H1 (cell line): ENCODE data around the gene HECTD1. TPM values are rescaled to one million over a fixed set of nuclear protein-coding genes. Genes with fewer than 3 reads are reported as not detected.

ENCODE experiments used
- CTCF ChIA-PET: fragments of 300-600 bp; sonication (Branson Sonifier 250); formaldehyde crosslinking; loops from one replicate; lab custom pipeline; 2021; ENCODE audit not compliant: partially characterized antibody; lab: Charles Lee
- POLR2A ChIA-PET: fragments of 300-600 bp; sonication (Branson Sonifier 250); formaldehyde crosslinking; loops from one replicate; lab custom pipeline; 2021; ENCODE audit warnings: inconsistent platforms; ENCODE audit not compliant: partially characterized antibody; lab: Charles Lee
- DNase-seq, 2 experiments: peaks; one replicate each; pipeline versions ENCODE4 v3.0.0 to v3.0.0-alpha.2; 2010 to 2022; ENCODE audit warnings: low spot score in 2 of 2, low read depth in 1 of 2, mixed read lengths in 1 of 2
- FAIRE-seq: peaks from 2 replicates; lab custom pipeline; 2011; peaks lifted over from hg19 to GRCh38; lab: Jason Lieb, UNC
- H2AFZ ChIP-seq: 2 replicates; pipeline ENCODE4 v1.8.1; 2012; ENCODE audit warnings: low read length, inconsistent platforms
- H2AK5ac ChIP-seq: 2 replicates; pipeline ENCODE4 v1.6.1; 2013; ENCODE audit warnings: low read depth, low read length
- H2BK120ac ChIP-seq: replicated peaks from 2 replicates; pipeline ENCODE3; 2013; ENCODE audit warnings: low read depth, low read length, inconsistent platforms
- H2BK12ac ChIP-seq: 2 replicates; pipeline ENCODE4 v1.6.1; 2013; ENCODE audit warnings: low read depth, low read length
- H2BK15ac ChIP-seq: 2 replicates; pipeline ENCODE4 v1.6.1; 2013; ENCODE audit warnings: low read length
- H2BK20ac ChIP-seq: 2 replicates; pipeline ENCODE4 v1.6.1; 2013; ENCODE audit warnings: low read length
- H2BK5ac ChIP-seq: 2 replicates; pipeline ENCODE4 v1.6.1; 2013; ENCODE audit warnings: low read depth, low read length
- H3K14ac ChIP-seq: 2 replicates; pipeline ENCODE4 v1.6.1; 2013; ENCODE audit warnings: inconsistent platforms; ENCODE audit not compliant: insufficient read length
- H3K18ac ChIP-seq: 2 replicates; pipeline ENCODE4 v1.6.1; 2013; ENCODE audit warnings: low read length; ENCODE audit errors: extremely low read depth
- H3K23ac ChIP-seq: 2 replicates; pipeline ENCODE4 v1.6.1; 2013; ENCODE audit warnings: inconsistent platforms; ENCODE audit not compliant: insufficient read length
- H3K23me2 ChIP-seq: 2 replicates; pipeline ENCODE4 v1.6.1; 2013; ENCODE audit warnings: low read depth, low read length
- H3K27ac ChIP-seq: 2 replicates; pipeline ENCODE4 v1.6.1; 2011; ENCODE audit warnings: low read depth, low read length, inconsistent platforms
- H3K27me3 ChIP-seq, 4 experiments: replicated peaks in 1 of 4; 1 replicate in 1 of 4; 2 replicates in 3 of 4; pipeline versions ENCODE4 v1.6.1 to v1.8.1; 2011 to 2013; ENCODE audit warnings: low read length in 3 of 4, mild to moderate bottlenecking in 3 of 4, inconsistent platforms in 2 of 4, mixed read lengths in 2 of 4, moderate library complexity in 1 of 4; ENCODE audit not compliant: control insufficient read depth in 3 of 4, insufficient read depth in 3 of 4; ENCODE audit errors: extremely low read depth in 1 of 4
- H3K36me3 ChIP-seq, 4 experiments: 2 replicates each; pipeline versions ENCODE4 v1.6.1 to v1.8.1; 2011 to 2013; ENCODE audit warnings: mild to moderate bottlenecking in 4 of 4, low read length in 3 of 4, moderate library complexity in 2 of 4, control low read depth in 1 of 4, inconsistent platforms in 1 of 4; ENCODE audit not compliant: insufficient read depth in 4 of 4, control insufficient read depth in 2 of 4
- H3K4ac ChIP-seq: replicated peaks from 2 replicates; pipeline ENCODE3; 2013; ENCODE audit warnings: low read length, low read depth, mixed read lengths, inconsistent platforms; ENCODE audit not compliant: insufficient read length
- H3K4me1 ChIP-seq, 4 experiments: replicated peaks in 1 of 4; 1 replicate in 1 of 4; 2 replicates in 3 of 4; pipeline versions ENCODE4 v1.6.1 to v1.8.1; 2011 to 2013; ENCODE audit warnings: low read length in 3 of 4, inconsistent platforms in 2 of 4, mixed read lengths in 1 of 4; ENCODE audit not compliant: insufficient read depth in 4 of 4, control insufficient read depth in 3 of 4
- H3K4me2 ChIP-seq, 2 experiments: 2 replicates each; pipeline versions ENCODE4 v1.6.1 to v1.8.1; 2011 to 2013; ENCODE audit warnings: low read depth in 2 of 2, low read length in 2 of 2, control low read depth in 1 of 2, inconsistent platforms in 1 of 2, mild to moderate bottlenecking in 1 of 2; ENCODE audit not compliant: insufficient read depth in 1 of 2
- H3K4me3 ChIP-seq, 4 experiments: fragments of 200-600, 300-600 bp in 1 of 4; sonication (generic), shearing (Covaris generic), sonication (Bioruptor Twin) in 1 of 4; 2 replicates each; pipeline versions ENCODE4 v1.5.1 to v1.8.1; 2011 to 2016; ENCODE audit warnings: low read length in 4 of 4, low read depth in 3 of 4, control low read depth in 2 of 4, inconsistent platforms in 2 of 4, mild to moderate bottlenecking in 2 of 4, mixed read lengths in 1 of 4, moderate library complexity in 1 of 4; ENCODE audit not compliant: insufficient read depth in 2 of 4; ENCODE audit errors: extremely low read depth in 1 of 4
- H3K56ac ChIP-seq: replicated peaks from 2 replicates; pipeline ENCODE3; 2013; ENCODE audit warnings: low read depth, mild to moderate bottlenecking, mixed read lengths, low read length, inconsistent platforms; ENCODE audit not compliant: insufficient read length
- H3K79me1 ChIP-seq: 2 replicates; pipeline ENCODE4 v1.6.1; 2013; ENCODE audit warnings: low read depth, low read length, control low read depth
- H3K79me2 ChIP-seq, 2 experiments: 2 replicates each; pipeline versions ENCODE4 v1.6.1 to v1.8.1; 2012 to 2013; ENCODE audit warnings: low read length in 2 of 2, mild to moderate bottlenecking in 2 of 2, inconsistent platforms in 1 of 2; ENCODE audit not compliant: insufficient read depth in 2 of 2, control insufficient read depth in 1 of 2
- H3K9ac ChIP-seq, 4 experiments: replicated peaks in 1 of 4; 1 replicate in 1 of 4; 2 replicates in 3 of 4; pipeline versions ENCODE4 v1.6.1 to v1.8.1; 2011 to 2013; ENCODE audit warnings: low read depth in 3 of 4, low read length in 3 of 4, control low read depth in 2 of 4, mild to moderate bottlenecking in 2 of 4, moderate library complexity in 2 of 4, inconsistent platforms in 1 of 4; ENCODE audit errors: extremely low read depth in 1 of 4
- H3K9me3 ChIP-seq, 2 experiments: 2 replicates each; pipeline versions ENCODE4 v1.6.1 to v1.8.1; 2012 to 2013; ENCODE audit warnings: mild to moderate bottlenecking in 2 of 2, moderate library complexity in 2 of 2, control low read depth in 1 of 2, inconsistent platforms in 1 of 2, low read depth in 1 of 2, low read length in 1 of 2, mixed read lengths in 1 of 2; ENCODE audit not compliant: insufficient read depth in 2 of 2
- H4K20me1 ChIP-seq, 2 experiments: replicated peaks in 1 of 2; 2 replicates each; pipeline versions ENCODE3 to v1.8.1; 2011 to 2013; ENCODE audit warnings: inconsistent platforms in 2 of 2, low read length in 2 of 2, mild to moderate bottlenecking in 1 of 2; ENCODE audit not compliant: insufficient read depth in 2 of 2, control insufficient read depth in 1 of 2
- H4K5ac ChIP-seq: 2 replicates; pipeline ENCODE4 v1.6.1; 2013; ENCODE audit warnings: low read length, low read depth, mixed read lengths, inconsistent platforms; ENCODE audit not compliant: insufficient read length
- H4K8ac ChIP-seq: 2 replicates; pipeline ENCODE4 v1.8.0; 2013; ENCODE audit warnings: mild to moderate bottlenecking, moderate library complexity, low read length, inconsistent platforms; ENCODE audit not compliant: insufficient read depth; ENCODE audit errors: extremely low read depth
- H4K91ac ChIP-seq: replicated peaks from 2 replicates; pipeline ENCODE3; 2013; ENCODE audit warnings: low read length, mixed read lengths, inconsistent platforms; ENCODE audit not compliant: insufficient read length
- BACH1 ChIP-seq: IDR thresholded peaks from 2 replicates; pipeline ENCODE4 v1.6.1; 2012; ENCODE audit warnings: low read length, improper control_type of control experiment
- WGBS, 2 experiments: shearing (Covaris generic) in 1 of 2; methylation state at CpG; one replicate each; pipeline versions ENCODE4 v1.1.6 to v1.1.7; 2013 to 2015; ENCODE audit warnings: low lambda C conversion rate in 2 of 2, mixed read lengths in 2 of 2, inconsistent platforms in 1 of 2, low coverage in 1 of 2, missing lambda C conversion rate in 1 of 2; ENCODE audit not compliant: insufficient replicate concordance in 2 of 2, insufficient coverage in 1 of 2, insufficient read length in 1 of 2; ENCODE audit errors: extremely low coverage in 1 of 2, missing lambda C conversion rate in 1 of 2; 5-methylcytosine and 5-hydroxymethylcytosine counted together
- polyA plus RNA-seq, 7 experiments: library from polyadenylated mRNA; depleted of rRNA in 3 of 7; stranded (reverse) in 5 of 7; unstranded in 2 of 7; fragments of >200 nt in 5 of 7; fragments of 200-250 nt in 2 of 7; gene quantifications; 1 replicate in 5 of 7; 2 replicates in 1 of 7; 4 replicates in 1 of 7; pipeline versions ENCODE4 v1.2.1 to v1.2.3, GENCODE V29; 2011 to 2013; ENCODE audit warnings: missing spikeins in 2 of 7, mixed read lengths in 2 of 7
- total RNA-seq: library from RNA; stranded (reverse); fragmentation: NEBNext Ultra II Directional; extraction: Animal tissue kit (Norgen Biotek cat#: 25700); gene quantifications from 2 replicates; pipeline ENCODE4 v1.2.1, GENCODE V29; 2021

The HECTD1 gene
- total and polyA plus RNA-seq, 2 of the 8 experiments (the other 6 are each of a cell fraction or from before 2014, with no cell fraction given), result 44.7 to 105 TPM

DNA sequence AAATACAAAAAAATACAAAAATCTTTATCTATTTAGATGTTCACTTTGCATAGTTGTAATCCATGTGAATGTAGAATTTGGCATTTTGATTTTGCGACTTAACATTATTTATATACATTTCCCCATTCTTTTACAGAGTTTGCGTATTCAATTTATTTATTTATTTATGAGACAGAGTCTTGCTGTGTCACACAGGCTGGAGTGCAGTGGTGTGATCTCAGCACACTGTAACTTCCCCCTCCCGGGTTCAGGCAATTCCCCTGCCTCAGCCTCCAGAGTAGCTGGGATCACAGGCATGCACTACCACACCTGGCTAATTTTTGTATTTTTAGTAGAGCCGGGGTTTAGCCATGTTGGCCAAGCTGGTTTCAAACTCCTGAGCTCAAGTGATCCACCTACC, 156.1 kb downstream of the HECTD1 start:
- ChIA-PET CTCF (no interaction called here), POLR2A (interaction anchor here (1.1 kb wide), 1 partner anchor 26 kb away, joined by 3 read pairs; the partner anchor contains the start of gene AP4S1)
- Histone ChIP-seq H3K23ac (no peak overlapping the region), H3K4me2 (no peak overlapping the region), H3K27ac (no peak overlapping the region), H2BK120ac (no peak overlapping the region), H3K56ac (no peak overlapping the region), H3K36me3 (no peaks in the 10 kb centered on the region), H2BK5ac (no peak overlapping the region), H2AK5ac (no peak overlapping the region), H3K23me2 (no peaks in the 10 kb centered on the region), H4K20me1 (no peaks in the 10 kb centered on the region), H4K8ac (no peak overlapping the region), H4K5ac (no peak overlapping the region), H3K4me1 (no peaks in the 10 kb centered on the region), H2BK20ac (no peak overlapping the region), H3K4me3 (no peak overlapping the region), H2BK15ac (no peak overlapping the region), H3K79me2 (no peaks in the 10 kb centered on the region), H2BK12ac (no peak overlapping the region), H3K27me3 (no peaks in the 10 kb centered on the region), H3K4ac (no peak overlapping the region), H3K9ac (no peak overlapping the region), H4K91ac (no peak overlapping the region), H3K79me1 (no peaks in the 10 kb centered on the region), H3K9me3 (no peaks in the 10 kb centered on the region), H3K14ac (no peak overlapping the region), H3K18ac (no peak overlapping the region), H2AFZ (no peak overlapping the region)
- WGBS, 2 experiments, result 70% methylated on average over 4 of the region's 4 CpGs; no CpG with 5 or more reads in 1 of the 2 experiments
- TF ChIP-seq BACH1, result no peak
- no peak for DNase-seq
- FAIRE-seq, result no peak
